K562 (cell line): Measurements from ENCODE around the gene P2RY6. TPM values are rescaled to one million over a fixed set of nuclear protein-coding genes. Genes with fewer than 3 reads are reported as not detected.

ENCODE experiments used
- ATAC-seq: fragments of 200-7000 bp; cut with Tn5 transposase; 3 replicates; pipeline ENCODE4 v1.9.1; 2020; ENCODE audit warnings: moderate library complexity
- BruUV-seq: library from RNA; stranded (reverse); fragments of 400-500 nt; replicated peaks from 2 replicates; lab custom pipeline; 2021; lab: Mats Ljungman, UMichigan
- CTCF ChIA-PET: fragments of 300-600 bp; formaldehyde crosslinking; extraction: SDS; loops from one replicate; lab custom pipeline; 2021; ENCODE audit warnings: low intra/inter-chr PET ratio; lab: Yijun Ruan, JAX
- POLR2A ChIA-PET: fragments of 300-600, 350-650 bp; sonication (Branson Sonifier 250); formaldehyde crosslinking; extraction: SDS; loops from one replicate; lab custom pipeline; 2021; ENCODE audit warnings: antibody characterized with exemption, inconsistent platforms; lab: Yijun Ruan, JAX
- DNase-seq, 4 experiments: peaks; one replicate each; pipeline versions ENCODE4 v3.0.0 to v3.0.0-alpha.2; 2011 to 2018; ENCODE audit warnings: low spot score in 3 of 4, mixed read lengths in 3 of 4; ENCODE audit errors: extremely low read depth in 1 of 4
- FAIRE-seq: peaks from 2 replicates; lab custom pipeline; 2011; peaks lifted over from hg19 to GRCh38; lab: Jason Lieb, UNC
- H2AFZ ChIP-seq: 2 replicates; pipeline ENCODE4 v1.6.0; 2011; ENCODE audit warnings: low read depth, low read length, control low read depth, inconsistent platforms
- H3K27ac ChIP-seq: fragments of 200-600 bp; 3 replicates; pipeline ENCODE4 v1.8.0; 2011; ENCODE audit warnings: low read depth, mild to moderate bottlenecking, control low read depth, inconsistent platforms, low read length, moderate library complexity, mixed read lengths; ENCODE audit errors: extremely low read depth
- H3K27me3 ChIP-seq, 2 experiments: fragments of 300-600 bp in 1 of 2; 2 replicates in 1 of 2; 3 replicates in 1 of 2; pipeline versions ENCODE4 v1.6.0 to v1.8.0; 2011; ENCODE audit warnings: inconsistent platforms in 2 of 2, low read length in 2 of 2, mild to moderate bottlenecking in 1 of 2, mixed read lengths in 1 of 2, moderate library complexity in 1 of 2; ENCODE audit not compliant: control insufficient read depth in 2 of 2, insufficient read depth in 2 of 2
- H3K36me3 ChIP-seq: fragments of 300-600 bp; 3 replicates; pipeline ENCODE4 v1.8.0; 2011; ENCODE audit warnings: mild to moderate bottlenecking, low read length, inconsistent platforms; ENCODE audit not compliant: control insufficient read depth, insufficient read depth
- H3K4me1 ChIP-seq, 2 experiments: fragments of 200-600 bp in 1 of 2; replicated peaks in 1 of 2; 2 replicates in 1 of 2; 3 replicates in 1 of 2; pipeline versions ENCODE4 v1.5.1 to v1.8.0; 2011; ENCODE audit warnings: inconsistent platforms in 2 of 2, low read length in 2 of 2, mild to moderate bottlenecking in 1 of 2, mixed read lengths in 1 of 2, moderate library complexity in 1 of 2; ENCODE audit not compliant: control insufficient read depth in 2 of 2, insufficient read depth in 2 of 2
- H3K4me2 ChIP-seq: 2 replicates; pipeline ENCODE4 v1.6.1; 2011; ENCODE audit warnings: low read length, control low read depth, inconsistent platforms, mixed read lengths; ENCODE audit not compliant: insufficient read depth
- H3K4me3 ChIP-seq: fragments of 200-600 bp; sonication (generic), shearing (Covaris generic); 2 replicates; pipeline ENCODE4 v1.5.1; 2016; ENCODE audit warnings: control low read depth, inconsistent platforms
- H3K79me2 ChIP-seq: fragments of 200-600 bp; 3 replicates; pipeline ENCODE4 v1.8.0; 2011; ENCODE audit warnings: low read length, inconsistent platforms; ENCODE audit not compliant: control insufficient read depth, insufficient read depth
- H3K9ac ChIP-seq, 2 experiments: 2 replicates each; pipeline versions ENCODE4 v1.6.0 to v1.6.1; 2011; ENCODE audit warnings: low read depth in 2 of 2, low read length in 2 of 2, control low read depth in 1 of 2, inconsistent platforms in 1 of 2, mild to moderate bottlenecking in 1 of 2, mixed read lengths in 1 of 2; ENCODE audit not compliant: insufficient read depth in 1 of 2
- H3K9me1 ChIP-seq: one replicate; pipeline ENCODE4 v1.6.0; 2011; ENCODE audit warnings: inconsistent platforms, mild to moderate bottlenecking, low read length, moderate library complexity; ENCODE audit not compliant: control insufficient read depth, insufficient read depth
- H3K9me3 ChIP-seq: replicated peaks from 2 replicates; pipeline ENCODE4 v1.5.1; 2011; ENCODE audit warnings: low read depth, low read length, inconsistent platforms; ENCODE audit not compliant: control insufficient read depth, insufficient read depth
- H4K20me1 ChIP-seq: replicated peaks from 2 replicates; pipeline ENCODE4 v1.6.1; 2011; ENCODE audit warnings: low read length, inconsistent platforms, mixed read lengths; ENCODE audit not compliant: control insufficient read depth, insufficient read depth
- GTF3C2 ChIP-seq: IDR thresholded peaks from 3 replicates; pipeline ENCODE4 v1.6.1; 2011; ENCODE audit warnings: borderline replicate concordance, mild to moderate bottlenecking, moderate library complexity; ENCODE audit not compliant: insufficient read length; ENCODE audit errors: extremely low read depth
- HES1 ChIP-seq: fragments of 450-650 bp; IDR thresholded peaks from 2 replicates; pipeline ENCODE4 v1.6.1; 2016; ENCODE audit warnings: low read depth, mild to moderate bottlenecking, moderate library complexity
- MTF1 ChIP-seq: fragments of 250-450 bp; sonication (Bioruptor Pico); IDR thresholded peaks from 2 replicates; pipeline ENCODE4 v1.9.0; 2021; ENCODE audit warnings: moderate library complexity, mild to moderate bottlenecking, inconsistent platforms, borderline replicate concordance
- PRDM10 ChIP-seq: fragments of 450-650 bp; IDR thresholded peaks from 2 replicates; pipeline ENCODE4 v1.6.1; 2018; ENCODE audit not compliant: partially characterized antibody
- SNRNP70 ChIP-seq: fragments of 200-400 bp; formaldehyde crosslinking; optimal IDR thresholded peaks from 2 replicates; pipeline ENCODE3; 2017; ENCODE audit warnings: low read depth, low read length
- STAT5B ChIP-seq: fragments of 250-450 bp; sonication (Bioruptor Pico); IDR thresholded peaks from 2 replicates; pipeline ENCODE4 v1.8.0; 2021; ENCODE audit warnings: mild to moderate bottlenecking, inconsistent platforms
- ZFX ChIP-seq: sonication (generic); formaldehyde crosslinking; IDR thresholded peaks from 2 replicates; pipeline ENCODE4 v1.8.0; 2022; ENCODE audit warnings: mild to moderate bottlenecking, missing genetic modification reagents, moderate library complexity
- ZNF217 ChIP-seq: sonication (generic); formaldehyde crosslinking; IDR thresholded peaks from 2 replicates; pipeline ENCODE4 v1.8.0; 2022; ENCODE audit warnings: mild to moderate bottlenecking, missing genetic modification reagents
- ZNF311 ChIP-seq: fragments of 250-450 bp; sonication (Bioruptor Pico); IDR thresholded peaks from 2 replicates; pipeline ENCODE4 v1.4.0; 2020; ENCODE audit warnings: mild to moderate bottlenecking, moderate library complexity
- ZNF589 ChIP-seq: fragments of 200-800 bp; sonication (Bioruptor generic); IDR thresholded peaks from 2 replicates; pipeline ENCODE4 v1.6.1; 2016; ENCODE audit warnings: low read depth, missing genetic modification characterization, missing compliant biosample characterization
- ZNF79 ChIP-seq: fragments of 250-450 bp; sonication (Bioruptor Pico); IDR thresholded peaks from 2 replicates; pipeline ENCODE4 v1.4.0; 2020; ENCODE audit warnings: low read depth, mild to moderate bottlenecking, moderate library complexity
- WGBS: fragments of 100-300 bp; shearing (Covaris generic); methylation state at CpG from one replicate; pipeline ENCODE4 v1.1.6; 2016; ENCODE audit warnings: low coverage, mixed read lengths; ENCODE audit not compliant: insufficient coverage; ENCODE audit errors: missing lambda C conversion rate; 5-methylcytosine and 5-hydroxymethylcytosine counted together
- in situ Hi-C: fragments of 300-500 bp; cut with MboI; formaldehyde crosslinking; loops from 4 replicates; pipeline ENCODE4 v1.15.0; 2018; ENCODE audit warnings: inconsistent platforms, mixed read lengths
- intact Hi-C: fragments of 100-400 bp; cut with micrococcal nuclease; formaldehyde crosslinking; loops from 2 replicates; pipeline ENCODE4 v1.14.2; 2022
- polyA plus RNA-seq, 8 experiments: library from polyadenylated mRNA; depleted of rRNA in 4 of 8; stranded (reverse) in 5 of 8; unstranded in 3 of 8; fragments of >200 nt; fragmentation: Nextera tagmentation in 2 of 8; fragmentation: Illumina TruSeq in 1 of 8; extraction: Ambion mirVana in 2 of 8; extraction: Trizol in 1 of 8; gene quantifications; 2 replicates each; pipeline versions ENCODE4 v1.2.1 to v1.2.3, GENCODE V29; 2011 to 2014; ENCODE audit warnings: inconsistent platforms in 1 of 8, missing spikeins in 1 of 8
- total RNA-seq, 7 experiments: library from RNA; depleted of rRNA in 6 of 7; stranded (reverse); fragments of >200 nt in 6 of 7; fragmentation: Illumina TruSeq in 2 of 7; extraction: Trizol in 2 of 7; gene quantifications; 2 replicates each; pipeline versions ENCODE4 v1.2.1 to v1.2.3, GENCODE V29; 2011 to 2021; ENCODE audit warnings: low replicate concordance in 1 of 7
- TF ChIP-seq, protein P1 (sequence below): fragments of 250-450 bp; sonication (Bioruptor Pico); IDR thresholded peaks from 2 replicates; pipeline ENCODE4 v1.5.0; 2021

The P2RY6 gene
- total and polyA plus RNA-seq, 9 of the 15 experiments (the other 6 are each of a cell fraction or from before 2014, with no cell fraction given) = not detected

GRCh38 chr11:73226297-73227006 lies 45.7 kb upstream of the P2RY6 start:
- Histone ChIP-seq H3K4me1 (no peaks in the 10 kb centered on the region; a peak in 1 of 5 replicates), H3K27ac (no peak overlapping the region), H3K9me3 (no peaks in the 10 kb centered on the region), H3K79me2 (no peaks in the 10 kb centered on the region), H3K9me1 (peaks cover 5% of the 10 kb centered on the region), H3K4me3 (no peak overlapping the region), H3K9ac (no peak overlapping the region), H3K27me3 (peaks cover 2 to 53% of the 10 kb centered on the region in 2 experiments; a peak in 4 of 5 replicates), H3K36me3 (no peaks in the 10 kb centered on the region), H2AFZ (no peak overlapping the region), H3K4me2 (no peak overlapping the region), H4K20me1 (peaks cover 4% of the 10 kb centered on the region; the same call in 1 of the 2 replicates)
- FAIRE-seq (no peak), ATAC-seq (no peak), DNase-seq (no peak)
- BruUV-seq = no TSS peak
- 1% methylated on average over 8 of the region's 8 CpGs for WGBS
- TF ChIP-seq ZFX (no peak), SNRNP70 (no peak), ZNF589 (CRISPR knock-in tag) (no peak), STAT5B (CRISPR knock-in tag) (no peak), ZNF79 (CRISPR knock-in tag) (no peak), HES1 (no peak), GTF3C2 (no peak), PRDM10 (no peak), MTF1 (no peak), ZNF217 (CRISPR knock-in tag) (no peak), ZNF311 (CRISPR knock-in tag) (no peak)
- TF ChIP-seq, protein P1, sequence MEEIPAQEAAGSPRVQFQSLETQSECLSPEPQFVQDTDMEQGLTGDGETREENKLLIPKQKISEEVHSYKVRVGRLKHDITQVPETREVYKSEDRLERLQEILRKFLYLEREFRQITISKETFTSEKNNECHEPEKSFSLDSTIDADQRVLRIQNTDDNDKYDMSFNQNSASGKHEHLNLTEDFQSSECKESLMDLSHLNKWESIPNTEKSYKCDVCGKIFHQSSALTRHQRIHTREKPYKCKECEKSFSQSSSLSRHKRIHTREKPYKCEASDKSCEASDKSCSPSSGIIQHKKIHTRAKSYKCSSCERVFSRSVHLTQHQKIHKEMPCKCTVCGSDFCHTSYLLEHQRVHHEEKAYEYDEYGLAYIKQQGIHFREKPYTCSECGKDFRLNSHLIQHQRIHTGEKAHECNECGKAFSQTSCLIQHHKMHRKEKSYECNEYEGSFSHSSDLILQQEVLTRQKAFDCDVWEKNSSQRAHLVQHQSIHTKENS (CRISPR knock-in tag) = no peak
- in situ Hi-C loops (no loop called here), intact Hi-C loops (no loop called here)
- CTCF ChIA-PET = no interaction called here
- POLR2A ChIA-PET = no interaction called here
